ENCODE data around the gene POTED.
"Not testable (repeated sequence)": the region's sequence is repeated elsewhere in the genome, so short reads cannot be mapped to it uniquely, and the experiment has no call there.

Gene POTED

GRCh38 chr21:13609477-13609876 is at the start of gene POTED:
TSS of gene POTED (plus strand) at chr21:13609777. CDS start at chr21:13610229, 452 bp downstream.
- not testable (repeated sequence) for DNase-seq

DNA sequence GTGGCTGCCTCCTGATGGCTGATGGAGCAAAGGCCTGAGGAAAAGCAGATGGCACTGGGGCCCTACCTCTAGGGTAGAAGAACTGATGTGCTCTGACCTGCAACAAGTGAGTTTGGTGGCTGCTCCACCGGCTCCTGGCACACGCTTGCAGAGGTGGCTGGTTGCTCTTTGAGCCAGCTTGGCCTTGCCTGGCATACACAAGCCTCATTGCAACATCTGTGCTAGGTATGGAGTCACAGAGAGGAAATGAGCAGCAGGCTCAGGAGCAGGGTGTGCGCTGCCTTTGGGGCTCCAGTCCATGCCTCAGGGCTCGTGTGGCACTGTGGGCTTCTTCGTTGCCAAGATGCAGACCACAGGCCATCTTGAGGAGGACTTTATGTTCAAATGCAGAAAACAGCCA is 40.5 kb downstream of the POTED start:
- not testable (repeated sequence) for DNase-seq

- DNase-seq, result not testable (repeated sequence)
Measured at GRCh38 chr21:13651746-13652145, 42.2 kb downstream of the POTED start.
